Measurements from ENCODE around the gene SLC35F1.
A peak's percentile ranks its signal among the peaks of the same experiment; 100 is the strongest.

The SLC35F1 gene

DNA sequence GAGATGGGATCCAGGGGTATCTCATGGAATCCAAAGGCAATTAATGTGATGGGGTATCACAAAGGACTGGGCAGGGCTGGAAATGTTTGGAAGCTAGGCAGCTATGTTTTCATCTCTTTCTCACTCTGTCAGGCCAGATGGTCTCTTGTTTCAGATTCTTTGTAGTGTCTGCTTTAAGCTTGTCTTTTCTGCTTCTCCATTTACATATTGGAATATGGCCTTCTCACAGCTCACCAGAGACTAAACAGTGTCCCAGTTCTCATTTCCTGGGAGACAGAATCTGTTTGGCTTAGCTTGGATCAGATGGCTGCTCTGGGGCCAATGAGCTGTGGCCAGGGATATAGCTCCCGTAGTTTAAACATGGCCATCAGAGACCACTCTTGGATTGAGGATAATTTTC lies 78.9 kb downstream of the SLC35F1 start:
- DNase-seq (ENCODE audit: low spot score) = no peak
- H3K27me3 ChIP-seq (ENCODE audit: control insufficient read depth in 3 of 3, insufficient read depth in 3 of 3, low read depth in 1 of 3, low read length in 3 of 3) = no peaks in the 10 kb centered on the region
- no CpG with 5 or more reads among the region's 1 CpG for WGBS, 2 donors (ENCODE audit: extremely low coverage in 2 of 2, insufficient read length in 2 of 2, insufficient replicate concordance in 1 of 2)
- H3K27ac ChIP-seq (replicated peaks; ENCODE audit: low read length) = peak overlapping the region; percentile 57
- H2BK120ac ChIP-seq (ENCODE audit: low read depth, low read length) = no peak overlapping the region
- H3K4me2 ChIP-seq (ENCODE audit: insufficient read depth, low read length, poor library complexity, severe bottlenecking) = no peak overlapping the region
- H3K4ac ChIP-seq (ENCODE audit: low read length) = no peak overlapping the region
- no peak overlapping the region for H2AK5ac ChIP-seq (ENCODE audit: low read depth, low read length)
- peaks cover 0 to 5% of the 10 kb centered on the region in 2 donors for H3K4me1 ChIP-seq (ENCODE audit: control insufficient read depth in 2 of 2, insufficient read depth in 1 of 2, low read depth in 1 of 2, low read length in 2 of 2)
- no peak overlapping the region for H4K8ac ChIP-seq (ENCODE audit: low read depth, low read length)
- H3K79me1 ChIP-seq (ENCODE audit: low read depth, low read length) = no peaks in the 10 kb centered on the region
- no peak overlapping the region for H2AFZ ChIP-seq (ENCODE audit: low read length)
- no peak overlapping the region for H3K9ac ChIP-seq (ENCODE audit: low read depth, low read length, poor library complexity)
- no peak overlapping the region for H2BK12ac ChIP-seq (ENCODE audit: low read length)
- H2BK5ac ChIP-seq (ENCODE audit: low read length) = no peak overlapping the region
- H3K23ac ChIP-seq (ENCODE audit: low read depth, low read length, poor library complexity) = no peak overlapping the region
- no peak overlapping the region for H3K18ac ChIP-seq (ENCODE audit: low read length)
- H3K36me3 ChIP-seq (replicated peaks in 1 of 2; ENCODE audit: control insufficient read depth in 2 of 2, insufficient read depth in 2 of 2, low read length in 2 of 2) = no peaks in the 10 kb centered on the region
- H3K9me3 ChIP-seq (replicated peaks in 1 of 2; ENCODE audit: control insufficient read depth in 2 of 2, insufficient read depth in 1 of 2, low read depth in 1 of 2, low read length in 2 of 2) = peaks cover 0 to under 1% of the 10 kb centered on the region in 2 donors
- H3K14ac ChIP-seq (ENCODE audit: low read length) = no peak overlapping the region
- no peak overlapping the region for H2BK15ac ChIP-seq (ENCODE audit: low read length)
- H4K91ac ChIP-seq (ENCODE audit: low read depth, low read length, poor library complexity) = no peak overlapping the region
- no peak overlapping the region for H3K4me3 ChIP-seq (ENCODE audit: low read length in 2 of 2)

- Histone ChIP-seq H3K4me3 (ENCODE audit: low read length in 2 of 2) (no peak overlapping the region), H3K27ac (replicated peaks; ENCODE audit: low read length) (no peak overlapping the region), H3K36me3 (replicated peaks in 1 of 2; ENCODE audit: control insufficient read depth in 2 of 2, insufficient read depth in 2 of 2, low read length in 2 of 2) (no peaks in the 10 kb centered on the region), H3K18ac (ENCODE audit: low read length) (no peak overlapping the region), H3K4me2 (ENCODE audit: insufficient read depth, low read length, poor library complexity, severe bottlenecking) (no peak overlapping the region), H2AFZ (ENCODE audit: low read length) (no peak overlapping the region), H3K23ac (ENCODE audit: low read depth, low read length, poor library complexity) (no peak overlapping the region), H3K4me1 (ENCODE audit: control insufficient read depth in 2 of 2, insufficient read depth in 1 of 2, low read depth in 1 of 2, low read length in 2 of 2) (peaks cover 0 to 5% of the 10 kb centered on the region in 2 donors), H4K91ac (ENCODE audit: low read depth, low read length, poor library complexity) (no peak overlapping the region), H3K9me3 (replicated peaks in 1 of 2; ENCODE audit: control insufficient read depth in 2 of 2, insufficient read depth in 1 of 2, low read depth in 1 of 2, low read length in 2 of 2) (no peaks in the 10 kb centered on the region), H2BK120ac (ENCODE audit: low read depth, low read length) (no peak overlapping the region), H3K9ac (ENCODE audit: low read depth, low read length, poor library complexity) (no peak overlapping the region), H2BK15ac (ENCODE audit: low read length) (no peak overlapping the region), H2AK5ac (ENCODE audit: low read depth, low read length) (no peak overlapping the region), H3K79me1 (ENCODE audit: low read depth, low read length) (no peaks in the 10 kb centered on the region), H3K4ac (ENCODE audit: low read length) (no peak overlapping the region), H2BK12ac (ENCODE audit: low read length) (no peak overlapping the region), H3K14ac (ENCODE audit: low read length) (no peak overlapping the region), H2BK5ac (ENCODE audit: low read length) (no peak overlapping the region), H4K8ac (ENCODE audit: low read depth, low read length) (no peak overlapping the region), H3K27me3 (ENCODE audit: control insufficient read depth in 3 of 3, insufficient read depth in 3 of 3, low read depth in 1 of 3, low read length in 3 of 3) (no peaks in the 10 kb centered on the region)
- DNase-seq (ENCODE audit: low spot score) = no peak
- WGBS, 2 donors (ENCODE audit: extremely low coverage in 2 of 2, insufficient read length in 2 of 2, insufficient replicate concordance in 1 of 2) = no CpG with 5 or more reads among the region's 4 CpGs
Observed at GRCh38 chr6:117986396-117986795, 79.3 kb downstream of the SLC35F1 start.

- Histone ChIP-seq H2AFZ (ENCODE audit: low read length) (no peak overlapping the region), H3K18ac (ENCODE audit: low read length) (no peak overlapping the region), H3K14ac (ENCODE audit: low read length) (no peak overlapping the region), H3K23ac (ENCODE audit: low read depth, low read length, poor library complexity) (no peak overlapping the region), H3K4me1 (ENCODE audit: control insufficient read depth in 2 of 2, insufficient read depth in 1 of 2, low read depth in 1 of 2, low read length in 2 of 2) (peaks cover 2 to 7% of the 10 kb centered on the region in 2 donors), H3K27me3 (ENCODE audit: control insufficient read depth in 3 of 3, insufficient read depth in 3 of 3, low read depth in 1 of 3, low read length in 3 of 3) (no peaks in the 10 kb centered on the region), H3K9me3 (replicated peaks in 1 of 2; ENCODE audit: control insufficient read depth in 2 of 2, insufficient read depth in 1 of 2, low read depth in 1 of 2, low read length in 2 of 2) (peaks cover 0 to 3% of the 10 kb centered on the region in 2 donors), H2BK12ac (ENCODE audit: low read length) (no peak overlapping the region), H2BK15ac (ENCODE audit: low read length) (no peak overlapping the region), H3K27ac (replicated peaks; ENCODE audit: low read length) (no peak overlapping the region), H2BK5ac (ENCODE audit: low read length) (no peak overlapping the region), H3K4ac (ENCODE audit: low read length) (no peak overlapping the region), H3K4me2 (ENCODE audit: insufficient read depth, low read length, poor library complexity, severe bottlenecking) (no peak overlapping the region), H4K91ac (ENCODE audit: low read depth, low read length, poor library complexity) (no peak overlapping the region), H2AK5ac (ENCODE audit: low read depth, low read length) (no peak overlapping the region), H3K4me3 (ENCODE audit: low read length in 2 of 2) (no peak overlapping the region), H3K36me3 (replicated peaks in 1 of 2; ENCODE audit: control insufficient read depth in 2 of 2, insufficient read depth in 2 of 2, low read length in 2 of 2) (no peaks in the 10 kb centered on the region), H3K79me1 (ENCODE audit: low read depth, low read length) (no peaks in the 10 kb centered on the region), H3K9ac (ENCODE audit: low read depth, low read length, poor library complexity) (no peak overlapping the region), H4K8ac (ENCODE audit: low read depth, low read length) (no peak overlapping the region), H2BK120ac (ENCODE audit: low read depth, low read length) (no peak overlapping the region)
- DNase-seq (ENCODE audit: low spot score) = no peak
- no CpG with 5 or more reads among the region's 3 CpGs for WGBS, 2 donors (ENCODE audit: extremely low coverage in 2 of 2, insufficient read length in 2 of 2, insufficient replicate concordance in 1 of 2)
Observed at GRCh38 chr6:117989086-117989485, 82.0 kb downstream of the SLC35F1 start.

GRCh38 chr6:117990151-117990550 lies 83.1 kb downstream of the SLC35F1 start:
- no peak for DNase-seq (ENCODE audit: low spot score)
- no peaks in the 10 kb centered on the region for H3K36me3 ChIP-seq (replicated peaks in 1 of 2; ENCODE audit: control insufficient read depth in 2 of 2, insufficient read depth in 2 of 2, low read length in 2 of 2)
- H3K4me3 ChIP-seq (ENCODE audit: low read length in 2 of 2) = no peak overlapping the region
- H3K4ac ChIP-seq (ENCODE audit: low read length) = no peak overlapping the region
- peaks cover 0 to 8% of the 10 kb centered on the region in 2 donors for H3K9me3 ChIP-seq (replicated peaks in 1 of 2; ENCODE audit: control insufficient read depth in 2 of 2, insufficient read depth in 1 of 2, low read depth in 1 of 2, low read length in 2 of 2)
- H2BK5ac ChIP-seq (ENCODE audit: low read length) = no peak overlapping the region
- no peak overlapping the region for H2AFZ ChIP-seq (ENCODE audit: low read length)
- H3K4me1 ChIP-seq (ENCODE audit: control insufficient read depth in 2 of 2, insufficient read depth in 1 of 2, low read depth in 1 of 2, low read length in 2 of 2) = peaks cover 2 to 7% of the 10 kb centered on the region in 2 donors
- no peak overlapping the region for H3K14ac ChIP-seq (ENCODE audit: low read length)
- no peaks in the 10 kb centered on the region for H3K79me1 ChIP-seq (ENCODE audit: low read depth, low read length)
- no peak overlapping the region for H3K23ac ChIP-seq (ENCODE audit: low read depth, low read length, poor library complexity)
- no peak overlapping the region for H2BK15ac ChIP-seq (ENCODE audit: low read length)
- H2BK12ac ChIP-seq (ENCODE audit: low read length) = no peak overlapping the region
- no peak overlapping the region for H4K8ac ChIP-seq (ENCODE audit: low read depth, low read length)
- H3K9ac ChIP-seq (ENCODE audit: low read depth, low read length, poor library complexity) = no peak overlapping the region
- H3K18ac ChIP-seq (ENCODE audit: low read length) = no peak overlapping the region
- H2BK120ac ChIP-seq (ENCODE audit: low read depth, low read length) = no peak overlapping the region
- no CpG with 5 or more reads among the region's 1 CpG for WGBS, 2 donors (ENCODE audit: extremely low coverage in 2 of 2, insufficient read length in 2 of 2, insufficient replicate concordance in 1 of 2)
- no peak overlapping the region for H3K4me2 ChIP-seq (ENCODE audit: insufficient read depth, low read length, poor library complexity, severe bottlenecking)
- no peaks in the 10 kb centered on the region for H3K27me3 ChIP-seq (ENCODE audit: control insufficient read depth in 3 of 3, insufficient read depth in 3 of 3, low read depth in 1 of 3, low read length in 3 of 3)
- H3K27ac ChIP-seq (replicated peaks; ENCODE audit: low read length) = no peak overlapping the region
- no peak overlapping the region for H4K91ac ChIP-seq (ENCODE audit: low read depth, low read length, poor library complexity)
- H2AK5ac ChIP-seq (ENCODE audit: low read depth, low read length) = no peak overlapping the region

Data from neuronal stem cell (in vitro differentiated cells).